Fibroblast of lung (primary cell): ENCODE results near the gene PSMC5.

Experiments
- EZH2 ChIP-seq: IDR thresholded peaks from 2 replicates; pipeline ENCODE4 v1.5.1; 2012; ENCODE audit warnings: low read length, control low read depth, mild to moderate bottlenecking; ENCODE audit errors: missing control alignments
- TF ChIP-seq, protein P1 (sequence below), 2 donors: IDR thresholded peaks in 1 of 2; conservative IDR thresholded peaks in 1 of 2; 1 replicate in 1 of 2; 2 replicates in 1 of 2; pipeline ENCODE4 v1.5.1; 2011 to 2012; ENCODE audit warnings: low read length in 2 of 2, control low read depth in 1 of 2, inconsistent platforms in 1 of 2, low read depth in 1 of 2, mild to moderate bottlenecking in 1 of 2

DNA sequence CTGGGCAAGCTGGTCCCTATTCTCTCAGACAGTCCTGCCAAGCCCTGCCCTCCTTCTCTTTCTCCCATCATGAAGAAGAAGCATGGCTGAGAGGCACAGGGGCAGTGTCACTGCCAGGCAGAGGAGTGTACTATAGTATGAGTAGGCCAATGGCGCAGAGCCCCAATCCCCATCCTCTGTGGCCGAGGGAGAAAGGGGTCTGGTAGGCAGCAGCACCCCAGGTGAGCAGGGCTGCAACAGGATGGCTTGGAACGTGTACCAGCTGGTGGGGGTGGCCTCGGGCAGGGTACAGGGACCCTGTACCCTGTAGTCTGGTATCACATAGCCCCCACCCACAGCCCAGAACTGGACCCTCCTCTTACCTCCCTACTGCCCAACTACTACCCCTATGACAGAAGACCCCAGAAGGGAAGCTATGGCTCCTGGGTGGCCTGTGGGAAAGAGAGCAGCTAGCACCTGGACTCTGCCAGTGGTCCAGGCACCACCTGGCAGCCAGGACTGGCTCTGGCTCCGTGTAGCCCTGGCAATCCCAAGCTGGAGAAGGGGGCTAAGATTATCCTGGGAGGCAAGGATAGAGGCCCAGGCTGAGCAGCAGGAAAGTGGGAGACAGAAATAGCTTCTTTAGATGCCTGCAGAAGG, 10.8 kb downstream of the PSMC5 start:
- TF ChIP-seq, protein P1, sequence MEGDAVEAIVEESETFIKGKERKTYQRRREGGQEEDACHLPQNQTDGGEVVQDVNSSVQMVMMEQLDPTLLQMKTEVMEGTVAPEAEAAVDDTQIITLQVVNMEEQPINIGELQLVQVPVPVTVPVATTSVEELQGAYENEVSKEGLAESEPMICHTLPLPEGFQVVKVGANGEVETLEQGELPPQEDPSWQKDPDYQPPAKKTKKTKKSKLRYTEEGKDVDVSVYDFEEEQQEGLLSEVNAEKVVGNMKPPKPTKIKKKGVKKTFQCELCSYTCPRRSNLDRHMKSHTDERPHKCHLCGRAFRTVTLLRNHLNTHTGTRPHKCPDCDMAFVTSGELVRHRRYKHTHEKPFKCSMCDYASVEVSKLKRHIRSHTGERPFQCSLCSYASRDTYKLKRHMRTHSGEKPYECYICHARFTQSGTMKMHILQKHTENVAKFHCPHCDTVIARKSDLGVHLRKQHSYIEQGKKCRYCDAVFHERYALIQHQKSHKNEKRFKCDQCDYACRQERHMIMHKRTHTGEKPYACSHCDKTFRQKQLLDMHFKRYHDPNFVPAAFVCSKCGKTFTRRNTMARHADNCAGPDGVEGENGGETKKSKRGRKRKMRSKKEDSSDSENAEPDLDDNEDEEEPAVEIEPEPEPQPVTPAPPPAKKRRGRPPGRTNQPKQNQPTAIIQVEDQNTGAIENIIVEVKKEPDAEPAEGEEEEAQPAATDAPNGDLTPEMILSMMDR (conservative IDR thresholded peaks at IDR 0.05 in 1 of 2, IDR thresholded peaks at IDR 0.05 in 1 of 2; ENCODE audit: low read depth in 1 of 2, low read length in 2 of 2), result no peak
- no peak for TF ChIP-seq EZH2
